ENCODE data around the gene CPB2. TPM values are rescaled to one million over a fixed set of nuclear protein-coding genes. Genes with fewer than 3 reads are reported as not detected.

CPB2 gene
- total and polyA plus RNA-seq, 4 donors: 0.11 to 0.30 (median 0.16) TPM; not detected in 1

DNA sequence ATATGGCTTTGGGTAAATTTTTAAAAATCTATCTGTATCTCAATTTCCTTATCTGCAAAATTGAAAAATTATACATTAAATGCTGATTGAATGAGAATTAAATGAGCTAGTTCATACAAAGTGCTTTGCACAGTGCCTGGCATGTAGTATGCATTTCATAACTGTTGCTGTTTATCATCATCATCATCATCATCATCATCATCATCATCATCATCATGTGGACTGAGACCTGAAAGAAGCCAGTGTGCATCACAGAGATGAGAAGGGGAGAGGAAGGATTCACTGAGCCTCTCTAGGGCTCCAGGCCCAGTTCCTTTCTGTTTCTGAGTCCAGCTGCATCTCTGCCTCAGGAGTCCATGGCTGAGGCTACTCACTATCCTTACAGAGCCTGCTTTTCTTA is 45.4 kb downstream of the CPB2 start:
- no peak for DNase-seq (ENCODE audit: low read depth in 4 of 6, low spot score in 6 of 6)
- H3K27ac ChIP-seq (ENCODE audit: low read depth, low read length): no peak overlapping the region
- no peaks in the 10 kb centered on the region for H3K27me3 ChIP-seq (ENCODE audit: control insufficient read depth, insufficient read depth, low read length)
- H3K4me3 ChIP-seq (ENCODE audit: low read depth, low read length): no peak overlapping the region
- no peaks in the 10 kb centered on the region for H3K36me3 ChIP-seq (ENCODE audit: control insufficient read depth, insufficient read depth, low read length)
- no peaks in the 10 kb centered on the region for H3K9me3 ChIP-seq (ENCODE audit: control insufficient read depth, insufficient read depth, low read length)
- H3K4me1 ChIP-seq (ENCODE audit: control insufficient read depth, insufficient read depth, low read length): no peaks in the 10 kb centered on the region

DNA sequence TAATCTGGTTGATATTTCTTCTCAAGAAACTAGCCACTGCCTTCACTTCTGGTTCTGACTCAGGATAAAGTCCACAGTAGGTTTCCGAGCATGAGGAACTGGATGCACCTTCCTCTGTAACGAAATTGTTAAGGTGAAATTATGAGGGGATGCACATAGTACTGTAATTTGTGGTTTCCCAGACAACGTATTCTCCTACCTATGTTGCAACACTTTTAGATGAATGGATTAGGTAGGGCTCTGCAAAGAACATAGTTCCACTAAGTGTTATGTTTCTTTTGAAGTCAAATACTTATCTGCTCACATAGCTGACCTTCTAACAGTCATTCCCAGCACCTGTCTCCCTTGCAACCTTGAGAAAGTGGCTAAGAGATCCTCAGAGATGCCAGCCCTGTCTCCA is 46.6 kb downstream of the CPB2 start:
- no peaks in the 10 kb centered on the region for H3K4me1 ChIP-seq (ENCODE audit: control insufficient read depth, insufficient read depth, low read length)
- H3K9me3 ChIP-seq (ENCODE audit: control insufficient read depth, insufficient read depth, low read length): no peaks in the 10 kb centered on the region
- no peaks in the 10 kb centered on the region for H3K36me3 ChIP-seq (ENCODE audit: control insufficient read depth, insufficient read depth, low read length)
- no peak overlapping the region for H3K4me3 ChIP-seq (ENCODE audit: low read depth, low read length)
- DNase-seq (ENCODE audit: low read depth in 4 of 6, low spot score in 6 of 6): no peak
- WGBS (ENCODE audit: insufficient coverage): no CpG with 5 or more reads among the region's 3 CpGs
- H3K27me3 ChIP-seq (ENCODE audit: control insufficient read depth, insufficient read depth, low read length): no peaks in the 10 kb centered on the region
- H3K27ac ChIP-seq (ENCODE audit: low read depth, low read length): no peak overlapping the region

DNA sequence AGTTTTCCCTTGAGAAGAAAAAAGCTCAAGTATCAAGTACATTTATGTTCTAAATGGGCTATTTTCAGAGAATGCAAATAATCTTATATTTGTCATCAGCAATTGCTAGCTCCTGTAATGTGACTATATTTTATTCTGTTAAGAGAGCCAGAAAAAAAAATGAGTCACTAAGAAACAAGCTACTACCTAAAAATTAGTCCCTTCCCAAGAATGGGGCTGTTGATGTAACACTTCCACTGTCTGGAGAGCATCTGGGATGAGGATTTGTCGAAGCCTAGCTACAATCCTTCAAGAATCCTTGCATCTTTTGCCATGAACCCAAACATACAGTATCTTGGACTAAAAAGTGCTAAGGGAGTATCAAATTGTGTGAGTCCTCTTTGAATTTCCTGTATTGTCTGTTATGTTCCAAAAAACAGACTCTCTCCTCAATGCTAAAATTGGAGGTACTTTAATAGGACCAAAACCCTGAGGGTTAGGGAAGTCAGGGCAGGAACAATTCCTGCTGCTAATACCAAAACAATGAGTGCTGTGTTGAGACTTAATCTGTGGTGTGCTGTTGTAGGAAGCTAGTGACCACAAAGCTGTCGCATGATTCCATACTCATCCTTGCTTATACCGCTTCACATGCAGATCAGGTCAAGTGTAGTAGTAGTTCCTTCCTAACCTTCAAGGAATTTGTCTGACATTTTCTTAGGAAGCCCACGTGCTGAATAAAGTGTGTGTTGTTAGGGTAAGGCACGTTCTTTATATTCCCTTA is 47.4 kb downstream of the CPB2 start:
- no peaks in the 10 kb centered on the region for H3K27me3 ChIP-seq (ENCODE audit: control insufficient read depth, insufficient read depth, low read length)
- no peaks in the 10 kb centered on the region for H3K4me1 ChIP-seq (ENCODE audit: control insufficient read depth, insufficient read depth, low read length)
- no peaks in the 10 kb centered on the region for H3K9me3 ChIP-seq (ENCODE audit: control insufficient read depth, insufficient read depth, low read length)
- 100% methylated on average over 1 of the region's 5 CpGs for WGBS (ENCODE audit: insufficient coverage)
- no peak overlapping the region for H3K27ac ChIP-seq (ENCODE audit: low read depth, low read length)
- no peak for DNase-seq (ENCODE audit: low read depth in 4 of 6, low spot score in 6 of 6)
- no peak overlapping the region for H3K4me3 ChIP-seq (ENCODE audit: low read depth, low read length)
- no peaks in the 10 kb centered on the region for H3K36me3 ChIP-seq (ENCODE audit: control insufficient read depth, insufficient read depth, low read length)

DNA sequence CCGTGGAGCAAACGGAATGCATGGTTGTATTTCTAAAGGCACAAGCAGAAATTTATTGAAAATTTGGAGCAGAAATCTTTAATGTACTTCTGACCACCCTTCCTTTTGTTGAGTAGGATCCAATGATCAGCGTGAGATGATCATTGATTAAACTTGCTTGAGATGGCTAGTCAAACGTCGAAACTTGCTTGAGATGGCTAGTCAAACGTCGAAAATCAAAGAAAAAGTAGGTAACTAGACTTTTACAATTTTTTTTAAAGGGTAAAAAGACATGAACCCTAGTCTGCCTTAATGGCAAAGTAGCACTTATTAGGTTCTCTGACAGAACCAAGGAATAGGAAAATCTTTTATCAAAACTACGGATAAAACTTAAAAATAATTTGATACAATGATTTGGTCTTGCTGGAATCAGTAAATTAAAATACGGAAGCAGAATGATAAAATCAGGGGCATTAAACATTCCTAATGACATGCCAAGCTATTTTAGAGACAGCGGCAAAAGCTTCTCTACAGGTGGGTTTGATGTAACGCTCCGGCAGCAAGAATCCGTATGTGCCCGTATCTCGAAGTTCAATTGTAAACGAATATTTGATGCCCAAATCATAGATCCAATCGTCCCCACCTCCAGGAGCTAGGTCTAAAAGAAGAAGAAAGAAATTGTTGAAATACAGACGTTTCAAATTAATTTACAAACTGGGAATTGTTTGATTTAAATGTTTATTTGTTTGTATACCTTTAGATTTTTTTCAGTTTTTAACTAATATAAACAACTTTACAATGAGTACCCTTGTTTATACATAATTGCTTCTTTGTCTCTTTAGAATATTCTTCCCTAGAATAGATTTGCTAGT is 51.4 kb downstream of the CPB2 start:
- Histone ChIP-seq H3K27ac (ENCODE audit: low read depth, low read length) (peak overlapping the region; percentile 94), H3K4me1 (ENCODE audit: control insufficient read depth, insufficient read depth, low read length) (no peaks in the 10 kb centered on the region), H3K27me3 (ENCODE audit: control insufficient read depth, insufficient read depth, low read length) (no peaks in the 10 kb centered on the region), H3K36me3 (ENCODE audit: control insufficient read depth, insufficient read depth, low read length) (no peaks in the 10 kb centered on the region), H3K9me3 (ENCODE audit: control insufficient read depth, insufficient read depth, low read length) (no peaks in the 10 kb centered on the region), H3K4me3 (ENCODE audit: low read depth, low read length) (peak overlapping the region; percentile 91)
- DNase-seq (ENCODE audit: low read depth in 4 of 6, low spot score in 6 of 6): peak in 3 of 6 donors; percentile 1 to 32 (median 13)
- 33% methylated on average over 8 of the region's 18 CpGs for WGBS (ENCODE audit: insufficient coverage)

DNA sequence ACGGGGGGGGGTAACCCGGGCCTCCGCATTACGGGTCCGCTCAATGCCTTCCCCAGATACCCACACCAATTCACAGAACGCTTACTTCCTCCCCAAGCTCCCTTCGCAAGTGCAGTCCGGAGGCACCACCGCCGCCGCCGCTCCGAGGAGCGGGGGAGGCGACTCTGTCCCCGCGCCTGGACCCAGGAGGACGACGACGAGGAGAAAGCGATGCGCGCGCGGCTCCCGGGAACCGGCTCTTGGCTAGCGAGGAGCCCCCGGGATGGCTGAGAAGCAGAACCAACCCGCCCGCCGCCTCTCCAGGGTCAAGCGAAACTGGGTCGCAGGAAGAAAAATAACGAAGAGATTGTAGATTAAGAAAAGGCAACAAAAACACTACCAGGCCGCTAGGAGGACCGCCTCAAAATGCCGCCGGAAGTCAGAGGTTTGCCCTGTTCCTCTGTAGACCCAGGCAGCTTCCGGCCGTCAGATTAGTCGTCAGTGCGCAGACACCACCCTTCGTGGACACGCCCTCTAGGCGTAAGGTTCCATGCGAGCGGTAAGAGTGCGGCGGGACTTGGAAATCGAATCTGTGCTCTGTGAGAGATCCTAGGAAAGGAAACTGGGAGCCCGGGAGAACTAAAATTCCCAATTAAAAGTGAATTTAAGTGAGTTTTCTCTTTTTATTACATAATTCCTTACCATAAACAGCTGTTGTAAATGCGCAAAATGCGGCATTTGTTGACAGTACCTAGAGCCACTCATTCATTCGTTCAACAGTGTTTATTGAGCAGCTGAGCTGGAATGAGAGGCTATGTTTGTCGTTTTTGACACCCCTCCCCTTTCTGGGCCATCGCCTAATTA is 52.3 kb downstream of the CPB2 start, which contains the start of gene ZC3H13:
Gene ZC3H13 (minus strand): TSS at position 428 of the 843 bp plus-strand sequence. CDS start 7,239 bp downstream, outside the sequence.
- peak within 1 kb of the TSS; percentile 94 for H3K27ac ChIP-seq (ENCODE audit: low read depth, low read length)
- no peaks in the 10 kb centered on the region for H3K27me3 ChIP-seq (ENCODE audit: control insufficient read depth, insufficient read depth, low read length)
- peak within 1 kb of the TSS; percentile 91 for H3K4me3 ChIP-seq (ENCODE audit: low read depth, low read length)
- no peaks in the 10 kb centered on the region for H3K9me3 ChIP-seq (ENCODE audit: control insufficient read depth, insufficient read depth, low read length)
- 0% methylated on average over 49 of the region's 57 CpGs for WGBS (ENCODE audit: insufficient coverage)
- H3K4me1 ChIP-seq (ENCODE audit: control insufficient read depth, insufficient read depth, low read length): no peaks in the 10 kb centered on the region
- H3K36me3 ChIP-seq (ENCODE audit: control insufficient read depth, insufficient read depth, low read length): no peaks in the 10 kb centered on the region
- peak; percentile 83 to 99 (median 90) for DNase-seq (ENCODE audit: low read depth in 4 of 6, low spot score in 6 of 6)

- no peaks in the 10 kb centered on the region for H3K27me3 ChIP-seq (ENCODE audit: control insufficient read depth, insufficient read depth, low read length)
- H3K9me3 ChIP-seq (ENCODE audit: control insufficient read depth, insufficient read depth, low read length): no peaks in the 10 kb centered on the region
- peak overlapping the region; percentile 94 for H3K27ac ChIP-seq (ENCODE audit: low read depth, low read length)
- peak in 2 of 6 donors; percentile 2 to 47 for DNase-seq (ENCODE audit: low read depth in 4 of 6, low spot score in 6 of 6)
- no peaks in the 10 kb centered on the region for H3K36me3 ChIP-seq (ENCODE audit: control insufficient read depth, insufficient read depth, low read length)
- H3K4me1 ChIP-seq (ENCODE audit: control insufficient read depth, insufficient read depth, low read length): no peaks in the 10 kb centered on the region
- peak overlapping the region; percentile 91 for H3K4me3 ChIP-seq (ENCODE audit: low read depth, low read length)
- 0% methylated on average over 1 of the region's 7 CpGs for WGBS (ENCODE audit: insufficient coverage)
Observed at GRCh38 chr13:46051968-46052318, 52.9 kb downstream of the CPB2 start.

- Histone ChIP-seq H3K4me1 (ENCODE audit: control insufficient read depth, insufficient read depth, low read length) (no peaks in the 10 kb centered on the region), H3K36me3 (ENCODE audit: control insufficient read depth, insufficient read depth, low read length) (no peaks in the 10 kb centered on the region), H3K27ac (ENCODE audit: low read depth, low read length) (no peak overlapping the region), H3K4me3 (ENCODE audit: low read depth, low read length) (no peak overlapping the region), H3K27me3 (ENCODE audit: control insufficient read depth, insufficient read depth, low read length) (no peaks in the 10 kb centered on the region), H3K9me3 (ENCODE audit: control insufficient read depth, insufficient read depth, low read length) (no peaks in the 10 kb centered on the region)
- DNase-seq (ENCODE audit: low read depth in 4 of 6, low spot score in 6 of 6): no peak
Observed at GRCh38 chr13:46050771-46051170, 54.1 kb downstream of the CPB2 start.

GRCh38 chr13:46045424-46045823 is 59.4 kb downstream of the CPB2 start:
- Histone ChIP-seq H3K4me1 (ENCODE audit: control insufficient read depth, insufficient read depth, low read length) (no peaks in the 10 kb centered on the region), H3K9me3 (ENCODE audit: control insufficient read depth, insufficient read depth, low read length) (no peaks in the 10 kb centered on the region), H3K36me3 (ENCODE audit: control insufficient read depth, insufficient read depth, low read length) (no peaks in the 10 kb centered on the region), H3K4me3 (ENCODE audit: low read depth, low read length) (no peak overlapping the region), H3K27me3 (ENCODE audit: control insufficient read depth, insufficient read depth, low read length) (no peaks in the 10 kb centered on the region), H3K27ac (ENCODE audit: low read depth, low read length) (no peak overlapping the region)
- DNase-seq (ENCODE audit: low read depth in 4 of 6, low spot score in 6 of 6): no peak
- WGBS (ENCODE audit: insufficient coverage): no CpG with 5 or more reads among the region's 2 CpGs

DNA sequence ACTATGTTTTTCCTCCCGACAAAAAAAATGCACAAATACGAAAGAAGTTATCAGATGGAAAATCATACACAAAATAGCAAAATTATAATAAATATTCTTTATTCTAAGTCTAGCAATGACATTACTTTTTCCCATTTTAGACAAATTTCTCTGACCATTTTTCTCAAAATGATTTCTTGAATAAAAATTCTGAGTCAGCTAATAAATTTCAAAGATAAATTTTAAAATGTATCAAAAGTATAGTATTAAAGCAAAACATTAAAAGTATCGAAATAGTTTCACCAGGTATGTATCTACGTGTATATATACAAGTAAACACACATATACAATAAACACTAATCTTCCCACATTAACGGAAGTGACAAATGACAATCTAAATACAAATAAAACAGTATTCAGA is 61.2 kb downstream of the CPB2 start:
- Histone ChIP-seq H3K36me3 (ENCODE audit: control insufficient read depth, insufficient read depth, low read length) (peaks cover 2% of the 10 kb centered on the region), H3K4me3 (ENCODE audit: low read depth, low read length) (no peak overlapping the region), H3K4me1 (ENCODE audit: control insufficient read depth, insufficient read depth, low read length) (no peaks in the 10 kb centered on the region), H3K27me3 (ENCODE audit: control insufficient read depth, insufficient read depth, low read length) (no peaks in the 10 kb centered on the region), H3K27ac (ENCODE audit: low read depth, low read length) (no peak overlapping the region), H3K9me3 (ENCODE audit: control insufficient read depth, insufficient read depth, low read length) (no peaks in the 10 kb centered on the region)
- DNase-seq (ENCODE audit: low read depth in 4 of 6, low spot score in 6 of 6): no peak
- no CpG with 5 or more reads among the region's 5 CpGs for WGBS (ENCODE audit: insufficient coverage)
